SK-N-MC (cell line): Measurements from ENCODE around the gene CDKN2B-AS1.

Source experiments
- EZH2 ChIP-seq: fragments of 200-600 bp; sonication (generic); IDR thresholded peaks from one replicate; pipeline ENCODE4 v1.6.1; 2017; ENCODE audit warnings: antibody characterized with exemption
- FOXP2 ChIP-seq: optimal IDR thresholded peaks from 2 replicates; pipeline ENCODE3; 2011; ENCODE audit warnings: mild to moderate bottlenecking, moderate library complexity; ENCODE audit not compliant: insufficient read depth; ENCODE audit errors: extremely low read length, control extremely low read depth
- POLR2AphosphoS5 ChIP-seq: IDR thresholded peaks from 2 replicates; pipeline ENCODE4 v1.6.1; 2012; ENCODE audit warnings: mild to moderate bottlenecking, low read depth, low read length, borderline replicate concordance

DNA sequence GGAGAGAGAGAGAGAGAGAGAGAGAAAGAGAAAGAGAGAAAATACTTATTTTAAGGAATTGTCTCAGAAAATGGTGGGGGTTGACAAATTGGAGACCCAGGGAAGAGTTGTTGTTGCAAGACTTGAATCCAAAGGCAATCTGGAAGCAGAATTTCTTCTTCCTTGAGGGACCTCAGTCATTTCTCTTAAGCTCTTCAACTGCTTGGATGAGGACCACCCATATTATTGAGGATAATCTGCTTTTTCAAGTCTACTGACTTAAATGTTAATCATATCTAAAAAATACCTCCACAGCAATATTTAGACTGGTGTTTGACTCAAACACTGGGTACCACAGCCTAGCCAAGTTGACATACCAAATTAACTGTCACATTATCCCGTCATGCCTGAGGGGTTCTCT, 2.9 kb downstream of the CDKN2B-AS1 start:
- TF ChIP-seq EZH2 (no peak), POLR2AphosphoS5 (no peak), FOXP2 (no peak)
